ENCODE data around the gene POM121L12. TPM values are rescaled to one million over a fixed set of nuclear protein-coding genes. Genes with fewer than 3 reads are reported as not detected.

The POM121L12 gene
- total RNA-seq, 2 donors from 2014 or later, result not detected

- Histone ChIP-seq H3K9me3 (no peaks in the 10 kb centered on the region), H3K36me3 (no peaks in the 10 kb centered on the region), H3K27ac (no peak overlapping the region), H3K4me1 (no peaks in the 10 kb centered on the region), H3K9ac (ENCODE audit: low read depth in 2 of 2, low read length in 2 of 2) (no peak overlapping the region), H3K27me3 (no peaks in the 10 kb centered on the region), H3K4me3 (no peak overlapping the region)
- no peak for TF ChIP-seq CTCF (IDR thresholded peaks at IDR 0.05)
- intact Hi-C loops (cut with DNase I), result no loop called here
- DNase-seq, result no peak
These were observed 33.0 kb upstream of the POM121L12 start for GRCh38 chr7:53002389-53002788.

GRCh38 chr7:53003653-53004445, 31.6 kb upstream of the POM121L12 start:
- no peak for TF ChIP-seq CTCF (IDR thresholded peaks at IDR 0.05)
- Histone ChIP-seq H3K4me1 (no peaks in the 10 kb centered on the region), H3K9me3 (no peaks in the 10 kb centered on the region), H3K4me3 (no peak overlapping the region), H3K9ac (ENCODE audit: low read depth in 2 of 2, low read length in 2 of 2) (no peak overlapping the region), H3K27me3 (no peaks in the 10 kb centered on the region), H3K36me3 (no peaks in the 10 kb centered on the region), H3K27ac (no peak overlapping the region)
- intact Hi-C loops (cut with DNase I), result no loop called here
- DNase-seq, result no peak

GRCh38 chr7:53013925-53014324, 21.5 kb upstream of the POM121L12 start:
- no peak overlapping the region for H3K27ac ChIP-seq
- no peak for TF ChIP-seq CTCF (IDR thresholded peaks at IDR 0.05)
- H3K27me3 ChIP-seq, result no peaks in the 10 kb centered on the region
- H3K4me1 ChIP-seq, result no peaks in the 10 kb centered on the region
- no peaks in the 10 kb centered on the region for H3K36me3 ChIP-seq
- no peak for DNase-seq
- H3K9me3 ChIP-seq, result no peaks in the 10 kb centered on the region
- no peak overlapping the region for H3K9ac ChIP-seq (ENCODE audit: low read depth in 2 of 2, low read length in 2 of 2)
- no peak overlapping the region for H3K4me3 ChIP-seq
- intact Hi-C loops (cut with DNase I), result no loop called here

GRCh38 chr7:53015463-53015862, 20.0 kb upstream of the POM121L12 start:
- Histone ChIP-seq H3K9ac (ENCODE audit: low read depth in 2 of 2, low read length in 2 of 2) (no peak overlapping the region), H3K4me3 (no peak overlapping the region), H3K27ac (no peak overlapping the region), H3K4me1 (no peaks in the 10 kb centered on the region), H3K36me3 (no peaks in the 10 kb centered on the region), H3K27me3 (no peaks in the 10 kb centered on the region), H3K9me3 (no peaks in the 10 kb centered on the region)
- TF ChIP-seq CTCF (IDR thresholded peaks at IDR 0.05), result no peak
- no peak for DNase-seq
- intact Hi-C loops (cut with DNase I), result no loop called here

GRCh38 chr7:53022893-53023292, 12.5 kb upstream of the POM121L12 start:
- Histone ChIP-seq H3K9ac (ENCODE audit: low read depth in 2 of 2, low read length in 2 of 2) (no peak overlapping the region), H3K4me1 (no peaks in the 10 kb centered on the region), H3K9me3 (no peaks in the 10 kb centered on the region), H3K36me3 (no peaks in the 10 kb centered on the region), H3K27me3 (no peaks in the 10 kb centered on the region), H3K4me3 (no peak overlapping the region), H3K27ac (no peak overlapping the region)
- intact Hi-C loops (cut with DNase I), result no loop called here
- DNase-seq, result no peak
- TF ChIP-seq CTCF (IDR thresholded peaks at IDR 0.05), result no peak
